HepG2 (cell line): ENCODE results near the gene AMPH. TPM values are rescaled to one million over a fixed set of nuclear protein-coding genes. Genes with fewer than 3 reads are reported as not detected.

ENCODE experiments used
- ATAC-seq: fragments of 200-7000 bp; cut with Tn5 transposase; 3 replicates; pipeline ENCODE4 v1.9.1; 2020; ENCODE audit warnings: mild to moderate bottlenecking, moderate library complexity
- BruUV-seq: library from RNA; stranded (reverse); fragments of 400-500 nt; replicated peaks from 2 replicates; lab custom pipeline; 2021; lab: Mats Ljungman, UMichigan
- CTCF ChIA-PET: fragments of 300-600 bp; formaldehyde crosslinking; extraction: SDS; loops from one replicate; lab custom pipeline; 2021; ENCODE audit warnings: low total read pairs, inconsistent platforms, low intra/inter-chr PET ratio; lab: Yijun Ruan, JAX
- POLR2A ChIA-PET: fragments of 350-600 bp; sonication (Branson Sonifier 250); formaldehyde crosslinking; loops from one replicate; lab custom pipeline; 2020; ENCODE audit warnings: antibody characterized with exemption, inconsistent platforms; lab: Yijun Ruan, JAX
- DNase-seq: peaks from one replicate; pipeline ENCODE4 v3.0.0-alpha.2; 2015; ENCODE audit warnings: low spot score
- FAIRE-seq: peaks from 3 replicates; lab custom pipeline; 2011; peaks lifted over from hg19 to GRCh38; lab: Jason Lieb, UNC
- H2AFZ ChIP-seq: one replicate; pipeline ENCODE4 v1.6.1; 2011; ENCODE audit warnings: low read length, inconsistent platforms
- H3K27ac ChIP-seq: fragments of 300-600 bp; 3 replicates; pipeline ENCODE4 v1.8.0; 2011; ENCODE audit warnings: mixed run types, mild to moderate bottlenecking, mixed read lengths, low read length, inconsistent platforms; ENCODE audit not compliant: insufficient read depth; ENCODE audit errors: extremely low read length
- H3K27me3 ChIP-seq, 2 experiments: fragments of 200-600 bp in 1 of 2; 2 replicates in 1 of 2; 3 replicates in 1 of 2; pipeline versions ENCODE4 v1.6.0 to v1.8.0; 2011; ENCODE audit warnings: low read length in 2 of 2, mild to moderate bottlenecking in 2 of 2, moderate library complexity in 2 of 2, inconsistent platforms in 1 of 2; ENCODE audit not compliant: insufficient read depth in 2 of 2, control insufficient read depth in 1 of 2
- H3K36me3 ChIP-seq, 2 experiments: fragments of 200-600 bp in 1 of 2; replicated peaks in 1 of 2; 2 replicates in 1 of 2; 3 replicates in 1 of 2; pipeline versions ENCODE4 v1.5.1 to v1.8.0; 2011; ENCODE audit warnings: low read length in 2 of 2, inconsistent platforms in 1 of 2; ENCODE audit not compliant: insufficient read depth in 2 of 2, control insufficient read depth in 1 of 2
- H3K4me1 ChIP-seq: 2 replicates; pipeline ENCODE4 v1.5.1; 2012; ENCODE audit warnings: low read length, inconsistent platforms; ENCODE audit not compliant: insufficient read depth
- H3K4me2 ChIP-seq: 2 replicates; pipeline ENCODE4 v1.6.0; 2011; ENCODE audit warnings: low read depth, low read length, inconsistent platforms
- H3K4me3 ChIP-seq, 3 experiments: fragments of 200-600 bp in 1 of 3; sonication (generic), shearing (Covaris generic) in 1 of 3; replicated peaks in 1 of 3; 2 replicates each; pipeline ENCODE4 v1.5.1; 2011 to 2016; ENCODE audit warnings: low read length in 3 of 3, inconsistent platforms in 2 of 3, low read depth in 2 of 3, mild to moderate bottlenecking in 2 of 3, control low read depth in 1 of 3, mixed read lengths in 1 of 3; ENCODE audit not compliant: insufficient read depth in 1 of 3
- H3K79me2 ChIP-seq: one replicate; pipeline ENCODE4 v1.6.1; 2011; ENCODE audit warnings: low read length, inconsistent platforms; ENCODE audit not compliant: insufficient read depth
- H3K9ac ChIP-seq: 2 replicates; pipeline ENCODE4 v1.6.0; 2011; ENCODE audit warnings: mild to moderate bottlenecking, low read depth, low read length, inconsistent platforms; ENCODE audit not compliant: insufficient read depth
- H3K9me3 ChIP-seq: 2 replicates; pipeline ENCODE4 v1.5.1; 2012; ENCODE audit warnings: mild to moderate bottlenecking, low read length
- H4K20me1 ChIP-seq: 2 replicates; pipeline ENCODE4 v1.6.0; 2011; ENCODE audit warnings: inconsistent platforms, mild to moderate bottlenecking, low read length, moderate library complexity; ENCODE audit not compliant: insufficient read depth
- ETV6 ChIP-seq: sonication (generic); formaldehyde crosslinking; conservative IDR thresholded peaks from 2 replicates; pipeline ENCODE4 v1.4.0; 2020; ENCODE audit warnings: missing genetic modification reagents
- FOXK2 ChIP-seq: fragments of 450-650 bp; IDR thresholded peaks from 2 replicates; pipeline ENCODE4 v1.6.1; 2016
- NONO ChIP-seq, 2 experiments: fragments of 450-650 bp in 1 of 2; sonication (generic) in 1 of 2; formaldehyde crosslinking in 1 of 2; IDR thresholded peaks in 1 of 2; conservative IDR thresholded peaks in 1 of 2; 2 replicates each; pipeline versions ENCODE4 v1.6.1 to v1.8.0; 2017 to 2022; ENCODE audit warnings: mild to moderate bottlenecking in 1 of 2, missing genetic modification reagents in 1 of 2, moderate library complexity in 1 of 2
- PCBP2 ChIP-seq: fragments of 200-400 bp; formaldehyde crosslinking; optimal IDR thresholded peaks from 2 replicates; pipeline ENCODE3; 2018; ENCODE audit warnings: low read length, low read depth; ENCODE audit not compliant: poor library complexity, severe bottlenecking
- TOPORS ChIP-seq: sonication (generic); formaldehyde crosslinking; IDR thresholded peaks from 2 replicates; pipeline ENCODE4 v1.8.0; 2023; ENCODE audit warnings: mild to moderate bottlenecking, missing genetic modification reagents
- ZBTB7B ChIP-seq: sonication (generic); formaldehyde crosslinking; IDR thresholded peaks from 2 replicates; pipeline ENCODE4 v1.4.0; 2020; ENCODE audit warnings: missing genetic modification reagents
- ZNF580 ChIP-seq: IDR thresholded peaks from 2 replicates; pipeline ENCODE4 v1.6.1; 2016; ENCODE audit warnings: low read depth, borderline replicate concordance
- ZNF816 ChIP-seq: sonication (generic); formaldehyde crosslinking; IDR thresholded peaks from 2 replicates; pipeline ENCODE4 v1.8.0; 2022; ENCODE audit warnings: missing genetic modification reagents, mild to moderate bottlenecking, borderline replicate concordance
- WGBS: methylation state at CpG from one replicate; pipeline ENCODE4 v1.1.6; 2017; ENCODE audit warnings: low lambda C conversion rate; 5-methylcytosine and 5-hydroxymethylcytosine counted together
- in situ Hi-C: cut with HindIII; loops from 2 replicates; pipeline ENCODE4 v1.10.0; 2017; ENCODE audit warnings: low pct_unique_long_range_greater_than_20kb; ENCODE audit not compliant: extremely low pct_ligation_motif_present
- intact Hi-C: fragments of 100-400 bp; cut with micrococcal nuclease; formaldehyde crosslinking; loops from one replicate; pipeline ENCODE4 v1.10.0; 2022; ENCODE audit not compliant: unreplicated experiment
- polyA plus RNA-seq, 8 experiments: library from polyadenylated mRNA; depleted of rRNA in 3 of 8; stranded (reverse) in 7 of 8; unstranded in 1 of 8; fragments of >200 nt; fragmentation: Illumina TruSeq in 4 of 8; extraction: Trizol in 4 of 8; gene quantifications; 2 replicates each; pipeline versions ENCODE4 v1.2.1 to v1.2.3, GENCODE V29; 2011 to 2016; ENCODE audit warnings: low read depth in 4 of 8, missing spikeins in 1 of 8, mixed read lengths in 1 of 8; ENCODE audit not compliant: insufficient read depth in 1 of 8
- total RNA-seq, 5 experiments: library from RNA; depleted of rRNA; stranded (reverse); fragments of >200 nt; fragmentation: Illumina TruSeq; extraction: Trizol; gene quantifications; 2 replicates each; pipeline ENCODE4 v1.2.3, GENCODE V29; 2016; ENCODE audit warnings: low read depth in 1 of 5
- TF ChIP-seq, protein P1 (sequence below): sonication (generic); formaldehyde crosslinking; IDR thresholded peaks from 2 replicates; pipeline ENCODE4 v1.4.0; 2020; ENCODE audit warnings: missing genetic modification reagents, borderline replicate concordance

The AMPH gene
- total and polyA plus RNA-seq, 2 of the 13 experiments (the other 11 are each of a cell fraction or from before 2014, with no cell fraction given) = not detected

- no peaks in the 10 kb centered on the region for H3K27me3 ChIP-seq
- no peak for TF ChIP-seq PCBP2
- TF ChIP-seq ZBTB7B (CRISPR knock-in tag) = no peak
- TF ChIP-seq, protein P1, sequence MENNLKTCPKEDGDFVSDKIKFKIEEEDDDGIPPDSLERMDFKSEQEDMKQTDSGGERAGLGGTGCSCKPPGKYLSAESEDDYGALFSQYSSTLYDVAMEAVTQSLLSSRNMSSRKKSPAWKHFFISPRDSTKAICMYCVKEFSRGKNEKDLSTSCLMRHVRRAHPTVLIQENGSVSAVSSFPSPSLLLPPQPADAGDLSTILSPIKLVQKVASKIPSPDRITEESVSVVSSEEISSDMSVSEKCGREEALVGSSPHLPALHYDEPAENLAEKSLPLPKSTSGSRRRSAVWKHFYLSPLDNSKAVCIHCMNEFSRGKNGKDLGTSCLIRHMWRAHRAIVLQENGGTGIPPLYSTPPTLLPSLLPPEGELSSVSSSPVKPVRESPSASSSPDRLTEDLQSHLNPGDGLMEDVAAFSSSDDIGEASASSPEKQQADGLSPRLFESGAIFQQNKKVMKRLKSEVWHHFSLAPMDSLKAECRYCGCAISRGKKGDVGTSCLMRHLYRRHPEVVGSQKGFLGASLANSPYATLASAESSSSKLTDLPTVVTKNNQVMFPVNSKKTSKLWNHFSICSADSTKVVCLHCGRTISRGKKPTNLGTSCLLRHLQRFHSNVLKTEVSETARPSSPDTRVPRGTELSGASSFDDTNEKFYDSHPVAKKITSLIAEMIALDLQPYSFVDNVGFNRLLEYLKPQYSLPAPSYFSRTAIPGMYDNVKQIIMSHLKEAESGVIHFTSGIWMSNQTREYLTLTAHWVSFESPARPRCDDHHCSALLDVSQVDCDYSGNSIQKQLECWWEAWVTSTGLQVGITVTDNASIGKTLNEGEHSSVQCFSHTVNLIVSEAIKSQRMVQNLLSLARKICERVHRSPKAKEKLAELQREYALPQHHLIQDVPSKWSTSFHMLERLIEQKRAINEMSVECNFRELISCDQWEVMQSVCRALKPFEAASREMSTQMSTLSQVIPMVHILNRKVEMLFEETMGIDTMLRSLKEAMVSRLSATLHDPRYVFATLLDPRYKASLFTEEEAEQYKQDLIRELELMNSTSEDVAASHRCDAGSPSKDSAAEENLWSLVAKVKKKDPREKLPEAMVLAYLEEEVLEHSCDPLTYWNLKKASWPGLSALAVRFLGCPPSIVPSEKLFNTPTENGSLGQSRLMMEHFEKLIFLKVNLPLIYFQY (CRISPR knock-in tag) = no peak
- no peak for TF ChIP-seq NONO (IDR thresholded peaks at IDR 0.05)
- TF ChIP-seq NONO (CRISPR knock-in tag; conservative IDR thresholded peaks at IDR 0.05) = no peak
- no peak for TF ChIP-seq TOPORS (CRISPR knock-in tag)
- no peak for TF ChIP-seq ZNF580 (CRISPR knock-in tag)
- TF ChIP-seq FOXK2 = no peak
- TF ChIP-seq ETV6 (CRISPR knock-in tag) = no peak
- TF ChIP-seq ZNF816 (CRISPR knock-in tag) = no peak
- no peak overlapping the region for H3K27ac ChIP-seq
- no peak overlapping the region for H2AFZ ChIP-seq
- ChIA-PET CTCF (no interaction called here), POLR2A (no interaction called here)
- no peaks in the 10 kb centered on the region for H3K4me1 ChIP-seq
- H3K36me3 ChIP-seq = no peaks in the 10 kb centered on the region
- no peak overlapping the region for H3K4me2 ChIP-seq
- intact Hi-C loops = no loop called here
- 14% methylated on average over 11 of the region's 11 CpGs for WGBS
- H3K79me2 ChIP-seq = no peaks in the 10 kb centered on the region
- FAIRE-seq (no peak), DNase-seq (no peak), ATAC-seq (no peak)
- no peak overlapping the region for H3K9ac ChIP-seq
- no peaks in the 10 kb centered on the region for H4K20me1 ChIP-seq
- BruUV-seq = no TSS peak
- no peaks in the 10 kb centered on the region for H3K9me3 ChIP-seq
- in situ Hi-C loops = no loop called here
- H3K4me3 ChIP-seq = no peak overlapping the region
Observed at GRCh38 chr7:38584443-38585210, 46.5 kb downstream of the AMPH start.
